ENCODE results near the gene CADPS2.

Gene CADPS2

DNA sequence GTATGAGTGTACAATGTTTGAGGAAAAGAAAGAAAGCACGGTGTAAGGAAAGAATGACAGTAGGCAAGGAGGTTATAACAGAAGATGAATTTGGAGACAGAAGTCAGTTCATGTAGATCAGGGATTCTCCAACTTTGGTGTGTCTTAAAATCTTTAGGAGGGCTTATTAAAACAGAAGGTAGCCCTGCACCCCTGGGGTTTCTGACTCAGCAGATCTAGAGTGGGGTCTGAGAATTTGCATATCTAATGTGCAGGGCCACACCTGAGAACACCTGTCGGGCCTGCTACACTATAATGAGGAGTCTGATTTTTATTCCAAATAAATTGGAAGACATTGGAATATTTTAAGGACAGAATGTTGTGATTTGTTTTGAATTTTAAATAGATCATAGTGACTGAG, 307.9 kb downstream of the CADPS2 start:
- H2AFZ ChIP-seq (ENCODE audit: low read length) = no peak overlapping the region
- H3K4me1 ChIP-seq (ENCODE audit: insufficient read depth, low read length, poor library complexity, severe bottlenecking) = no peaks in the 10 kb centered on the region
- no peak overlapping the region for H3K4me2 ChIP-seq (ENCODE audit: low read depth, low read length, poor library complexity, severe bottlenecking)
- no peak overlapping the region for H3K9ac ChIP-seq (ENCODE audit: low read depth, low read length, poor library complexity, severe bottlenecking)
- no peaks in the 10 kb centered on the region for H3K79me2 ChIP-seq (ENCODE audit: insufficient read depth, low read length)
- no peak overlapping the region for H3K4me3 ChIP-seq (ENCODE audit: low read length, poor library complexity, severe bottlenecking)
- H3K36me3 ChIP-seq (ENCODE audit: insufficient read depth, low read length) = no peaks in the 10 kb centered on the region
- H3F3A ChIP-seq (ENCODE audit: low read depth) = no peaks in the 10 kb centered on the region
- no peaks in the 10 kb centered on the region for H3K9me3 ChIP-seq (ENCODE audit: insufficient read depth, low read depth, low read length)
- no peaks in the 10 kb centered on the region for H3K27me3 ChIP-seq (ENCODE audit: insufficient read depth, low read length, poor library complexity, severe bottlenecking)
- H4K20me1 ChIP-seq (ENCODE audit: insufficient read depth, low read length, poor library complexity, severe bottlenecking) = no peaks in the 10 kb centered on the region
- H3K9me2 ChIP-seq (replicated peaks; ENCODE audit: low read depth, low read length) = no peaks in the 10 kb centered on the region
- no peak for TF ChIP-seq EZH2phosphoT487 (IDR thresholded peaks at IDR 0.05; ENCODE audit: borderline replicate concordance)
- TF ChIP-seq, protein P1, sequence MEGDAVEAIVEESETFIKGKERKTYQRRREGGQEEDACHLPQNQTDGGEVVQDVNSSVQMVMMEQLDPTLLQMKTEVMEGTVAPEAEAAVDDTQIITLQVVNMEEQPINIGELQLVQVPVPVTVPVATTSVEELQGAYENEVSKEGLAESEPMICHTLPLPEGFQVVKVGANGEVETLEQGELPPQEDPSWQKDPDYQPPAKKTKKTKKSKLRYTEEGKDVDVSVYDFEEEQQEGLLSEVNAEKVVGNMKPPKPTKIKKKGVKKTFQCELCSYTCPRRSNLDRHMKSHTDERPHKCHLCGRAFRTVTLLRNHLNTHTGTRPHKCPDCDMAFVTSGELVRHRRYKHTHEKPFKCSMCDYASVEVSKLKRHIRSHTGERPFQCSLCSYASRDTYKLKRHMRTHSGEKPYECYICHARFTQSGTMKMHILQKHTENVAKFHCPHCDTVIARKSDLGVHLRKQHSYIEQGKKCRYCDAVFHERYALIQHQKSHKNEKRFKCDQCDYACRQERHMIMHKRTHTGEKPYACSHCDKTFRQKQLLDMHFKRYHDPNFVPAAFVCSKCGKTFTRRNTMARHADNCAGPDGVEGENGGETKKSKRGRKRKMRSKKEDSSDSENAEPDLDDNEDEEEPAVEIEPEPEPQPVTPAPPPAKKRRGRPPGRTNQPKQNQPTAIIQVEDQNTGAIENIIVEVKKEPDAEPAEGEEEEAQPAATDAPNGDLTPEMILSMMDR (conservative IDR thresholded peaks at IDR 0.05; ENCODE audit: low read length) = no peak

DNA sequence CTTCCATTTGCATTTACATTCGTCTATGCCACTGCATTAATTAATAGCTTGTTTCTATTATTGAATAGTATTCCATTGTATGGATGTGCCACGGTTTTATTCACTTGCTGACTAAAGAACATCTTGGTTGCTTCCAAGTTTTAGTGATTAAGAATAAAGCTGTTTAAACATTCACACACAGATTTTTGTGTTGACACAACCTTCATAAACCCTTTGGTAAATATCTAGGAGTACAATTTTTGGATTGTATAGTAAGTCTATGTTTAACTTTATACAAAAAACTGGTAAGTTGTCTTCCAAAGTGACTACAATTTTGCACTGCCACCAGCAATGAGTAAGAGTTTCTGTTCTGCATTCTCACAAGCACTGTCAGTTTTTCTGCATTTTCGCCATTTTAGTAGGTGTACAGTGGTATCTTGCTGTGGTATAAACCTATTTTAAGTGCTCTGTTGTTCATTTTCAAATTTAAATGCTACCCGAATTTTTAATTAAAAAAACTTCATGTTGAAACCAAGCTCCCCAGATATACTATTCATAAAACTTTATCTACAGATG, 308.7 kb downstream of the CADPS2 start:
- Histone ChIP-seq H2AFZ (ENCODE audit: low read length) (no peak overlapping the region), H3K79me2 (ENCODE audit: insufficient read depth, low read length) (no peaks in the 10 kb centered on the region), H4K20me1 (ENCODE audit: insufficient read depth, low read length, poor library complexity, severe bottlenecking) (no peaks in the 10 kb centered on the region), H3F3A (ENCODE audit: low read depth) (no peaks in the 10 kb centered on the region), H3K4me2 (ENCODE audit: low read depth, low read length, poor library complexity, severe bottlenecking) (no peak overlapping the region), H3K27me3 (ENCODE audit: insufficient read depth, low read length, poor library complexity, severe bottlenecking) (no peaks in the 10 kb centered on the region), H3K9me2 (replicated peaks; ENCODE audit: low read depth, low read length) (no peaks in the 10 kb centered on the region), H3K36me3 (ENCODE audit: insufficient read depth, low read length) (no peaks in the 10 kb centered on the region), H3K4me1 (ENCODE audit: insufficient read depth, low read length, poor library complexity, severe bottlenecking) (no peaks in the 10 kb centered on the region), H3K9ac (ENCODE audit: low read depth, low read length, poor library complexity, severe bottlenecking) (no peak overlapping the region), H3K9me3 (ENCODE audit: insufficient read depth, low read depth, low read length) (no peaks in the 10 kb centered on the region), H3K4me3 (ENCODE audit: low read length, poor library complexity, severe bottlenecking) (no peak overlapping the region)
- TF ChIP-seq EZH2phosphoT487 (IDR thresholded peaks at IDR 0.05; ENCODE audit: borderline replicate concordance) = no peak
- TF ChIP-seq, protein P1 (conservative IDR thresholded peaks at IDR 0.05; ENCODE audit: low read length) = no peak

DNA sequence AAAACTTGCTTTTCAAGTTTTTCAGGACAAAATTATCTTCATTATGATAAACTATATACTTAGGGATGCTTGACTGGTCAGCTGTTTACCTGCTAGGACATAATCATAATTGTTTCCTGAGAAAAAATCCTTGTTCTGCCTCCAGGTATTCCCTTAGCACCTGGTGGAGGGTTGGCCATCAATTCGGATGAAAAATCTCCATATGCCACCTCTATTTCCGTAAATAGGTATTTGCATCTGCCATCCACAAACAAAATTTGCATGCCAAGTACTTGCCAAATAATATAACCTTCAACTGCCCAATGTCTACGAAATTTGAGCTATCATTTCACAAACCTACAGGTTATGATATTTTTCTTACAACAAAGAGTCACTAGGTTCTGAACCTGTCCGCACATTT, 313.6 kb downstream of the CADPS2 start:
- H3K4me1 ChIP-seq (ENCODE audit: insufficient read depth, low read length, poor library complexity, severe bottlenecking) = no peaks in the 10 kb centered on the region
- no peak overlapping the region for H3K4me3 ChIP-seq (ENCODE audit: low read length, poor library complexity, severe bottlenecking)
- no peaks in the 10 kb centered on the region for H3K27me3 ChIP-seq (ENCODE audit: insufficient read depth, low read length, poor library complexity, severe bottlenecking)
- no peak overlapping the region for H3K4me2 ChIP-seq (ENCODE audit: low read depth, low read length, poor library complexity, severe bottlenecking)
- no peaks in the 10 kb centered on the region for H3K79me2 ChIP-seq (ENCODE audit: insufficient read depth, low read length)
- no peaks in the 10 kb centered on the region for H3K9me3 ChIP-seq (ENCODE audit: insufficient read depth, low read depth, low read length)
- no peak overlapping the region for H2AFZ ChIP-seq (ENCODE audit: low read length)
- no peak for TF ChIP-seq EZH2phosphoT487 (IDR thresholded peaks at IDR 0.05; ENCODE audit: borderline replicate concordance)
- TF ChIP-seq, protein P1 (conservative IDR thresholded peaks at IDR 0.05; ENCODE audit: low read length) = no peak
- no peak overlapping the region for H3K9ac ChIP-seq (ENCODE audit: low read depth, low read length, poor library complexity, severe bottlenecking)
- no peaks in the 10 kb centered on the region for H3K9me2 ChIP-seq (replicated peaks; ENCODE audit: low read depth, low read length)
- H4K20me1 ChIP-seq (ENCODE audit: insufficient read depth, low read length, poor library complexity, severe bottlenecking) = no peaks in the 10 kb centered on the region
- H3K36me3 ChIP-seq (ENCODE audit: insufficient read depth, low read length) = no peaks in the 10 kb centered on the region
- no peaks in the 10 kb centered on the region for H3F3A ChIP-seq (ENCODE audit: low read depth)

All from Loucy (cell line).